Fibroblast of skin of left biceps (primary cell): ENCODE data around the gene DYRK4.
A peak's percentile ranks its signal among the peaks of the same experiment; 100 is the strongest.

Source experiments
- DNase-seq, 2 experiments: peaks; one replicate each; pipeline ENCODE4 v3.0.0-alpha.2; 2013; ENCODE audit warnings: low read depth in 2 of 2

DYRK4 gene

DNA sequence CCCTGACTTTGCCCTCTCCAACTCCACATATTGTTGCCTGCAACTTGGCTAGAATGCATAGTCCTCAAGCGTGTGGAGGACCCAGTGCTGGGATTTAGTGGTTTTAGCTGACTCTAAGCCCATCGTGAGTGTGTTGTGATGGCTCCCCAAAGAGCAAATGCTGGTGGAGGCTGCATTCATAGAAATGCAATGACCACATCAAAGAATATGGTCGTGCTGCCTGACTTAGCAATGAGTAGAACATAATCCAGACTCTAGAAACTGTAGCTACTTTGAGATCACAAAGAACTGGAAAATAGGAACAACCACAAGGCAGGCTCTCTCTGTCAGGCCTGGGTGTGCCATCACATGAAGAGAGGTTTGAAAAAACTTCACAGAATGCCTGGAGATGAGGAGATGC lies 1.3 kb downstream of the DYRK4 start:
- no peak for DNase-seq

DNA sequence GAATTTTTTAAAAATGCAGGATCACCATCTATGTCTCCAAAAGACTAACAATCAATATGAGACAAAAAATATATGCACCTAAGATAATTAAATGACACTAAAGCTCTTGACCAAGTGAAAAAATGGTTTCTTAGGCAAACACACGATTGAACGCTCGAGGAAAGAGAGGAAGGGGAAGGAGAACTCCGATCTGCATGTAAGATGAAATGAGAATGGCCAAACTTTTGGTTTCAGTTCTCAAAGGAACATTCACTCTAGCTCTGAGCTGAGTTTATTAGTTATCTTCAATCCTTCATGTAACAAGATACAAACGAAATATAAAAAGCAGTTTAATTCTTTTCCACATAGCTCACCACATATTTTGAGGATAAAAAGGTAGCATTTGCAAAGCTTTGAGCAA lies 2.8 kb downstream of the DYRK4 start:
- DNase-seq: no peak

DNA sequence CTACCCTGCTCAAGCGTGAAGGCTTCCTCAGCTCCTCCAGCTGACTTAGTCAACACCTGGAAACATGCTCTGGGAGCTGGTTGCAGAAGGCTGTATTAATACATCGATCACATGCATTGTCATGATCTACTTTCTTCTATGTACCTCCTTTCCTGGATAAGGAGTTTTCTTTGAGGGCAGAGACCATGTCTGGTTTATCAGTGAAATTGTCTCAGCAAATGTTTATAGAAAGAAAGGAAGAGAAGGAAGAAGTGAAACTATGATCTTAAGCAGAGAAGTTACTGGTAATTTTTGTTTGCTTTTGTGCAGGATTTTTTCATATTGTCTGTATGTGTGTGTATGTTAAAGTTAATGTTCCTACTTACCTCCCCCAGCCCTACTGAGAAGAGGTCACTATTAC lies 4.5 kb downstream of the DYRK4 start:
- no peak for DNase-seq

DNA sequence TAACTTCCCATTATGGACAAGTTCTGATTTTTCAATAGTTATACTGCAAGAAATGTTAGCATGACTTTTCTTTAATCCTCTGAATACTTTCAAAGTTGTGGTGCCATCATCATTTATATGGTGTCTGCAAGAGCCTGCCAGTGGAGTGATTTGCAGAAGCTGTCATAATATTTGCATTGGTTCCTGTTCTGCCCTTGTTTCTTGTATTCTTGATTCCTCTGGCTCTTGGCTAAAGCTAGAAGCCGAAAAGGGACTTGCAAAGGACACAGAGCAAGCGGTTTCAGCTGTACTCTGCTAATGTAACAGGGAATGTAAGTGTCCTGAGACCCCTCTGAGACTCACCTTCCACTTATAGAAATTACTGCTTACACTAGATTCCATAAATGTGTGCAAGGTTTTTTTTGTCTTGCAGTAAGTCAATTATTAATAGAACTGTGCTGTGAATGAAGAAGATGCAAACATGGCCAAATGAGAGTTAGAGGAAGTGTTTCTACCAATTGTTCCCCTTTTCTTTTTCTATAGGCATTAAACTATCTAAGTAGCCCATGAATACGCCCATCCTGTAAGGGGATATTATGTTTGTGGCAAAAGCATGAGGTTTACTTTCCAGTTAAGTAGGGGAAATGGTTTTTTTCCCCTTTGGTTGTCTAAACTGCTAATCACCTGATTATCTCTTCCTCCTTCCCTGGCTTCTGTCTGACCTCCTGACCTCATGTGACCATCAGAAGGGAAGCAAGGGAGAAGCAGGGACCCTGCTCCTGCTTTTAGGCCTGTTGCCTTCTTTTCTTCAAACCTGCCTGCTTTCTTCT lies 5.3 kb downstream of the DYRK4 start:
- DNase-seq: no peak

DNA sequence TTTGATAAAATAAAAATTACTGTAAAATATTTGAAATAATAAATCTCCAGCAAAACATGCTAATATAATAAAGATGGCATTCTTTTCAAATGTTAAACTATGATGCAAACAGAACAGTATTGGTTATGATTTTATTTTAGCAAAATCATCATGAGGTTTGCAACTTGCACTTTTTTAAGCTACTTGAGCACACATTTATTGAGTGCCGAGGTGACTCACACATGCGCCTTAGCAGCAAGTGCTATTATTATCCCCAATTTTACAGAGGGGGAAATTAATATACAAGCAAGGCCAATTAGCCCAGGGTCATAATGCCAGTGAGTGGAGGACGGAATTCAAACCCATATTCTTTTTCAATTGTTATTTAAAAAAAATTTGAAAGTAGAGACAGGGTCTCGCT lies 7.3 kb downstream of the DYRK4 start:
- DNase-seq: no peak

DNA sequence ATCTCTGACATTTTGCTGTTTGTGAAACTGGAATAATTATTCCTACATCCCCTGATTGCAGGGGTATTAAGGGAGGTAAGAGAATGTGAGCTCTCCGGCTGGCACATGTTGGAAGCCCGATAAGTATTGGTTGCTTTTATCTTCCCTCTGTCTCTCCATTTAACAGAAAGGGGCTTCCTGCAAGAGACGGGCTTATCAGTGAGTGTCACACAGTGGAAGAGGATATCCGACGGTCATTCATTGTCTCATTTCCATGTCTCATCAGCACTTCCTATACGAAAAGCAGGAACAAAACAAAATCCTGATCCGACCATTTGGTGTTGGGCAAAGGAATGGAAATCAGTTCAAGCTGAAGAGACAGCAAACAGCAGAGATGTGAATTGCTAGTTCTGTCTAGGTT lies 10.7 kb downstream of the DYRK4 start:
- no peak for DNase-seq

DNA sequence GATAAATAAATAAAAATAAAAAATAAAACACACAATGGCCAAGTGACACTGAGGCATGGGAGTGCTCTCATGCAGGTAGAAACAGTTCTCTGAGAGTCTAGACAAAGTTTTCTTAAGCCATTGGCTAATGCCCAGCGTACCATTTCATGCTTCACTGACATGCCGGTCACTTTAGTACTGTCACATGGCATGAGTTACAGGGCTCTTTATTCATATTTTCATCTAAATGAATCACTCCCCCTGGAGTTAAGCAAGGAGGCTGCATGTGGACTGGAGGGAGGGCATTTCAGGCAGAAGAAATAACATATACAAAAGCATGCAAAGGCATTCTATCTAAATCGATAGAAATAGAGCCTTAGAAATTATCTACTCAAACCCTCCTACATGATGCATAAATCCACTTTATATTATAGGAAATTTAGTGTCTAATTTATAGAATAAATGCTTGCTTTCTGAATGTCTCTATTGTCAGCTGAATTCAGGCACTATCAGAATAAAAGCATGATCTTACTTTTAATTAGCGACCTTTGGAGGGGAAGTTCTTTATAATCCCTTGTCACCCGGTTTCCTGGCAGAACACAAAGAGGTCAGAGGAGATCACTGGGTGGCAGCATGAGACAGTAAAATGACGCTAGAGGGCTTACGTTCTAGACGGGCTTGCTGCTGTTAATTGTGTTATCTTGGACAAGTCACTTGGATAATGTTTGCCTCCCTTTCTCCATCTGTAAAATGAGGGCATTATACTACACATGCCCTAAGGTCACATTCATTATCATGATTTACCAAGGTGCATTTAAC lies 17.5 kb downstream of the DYRK4 start:
- no peak for DNase-seq

DNA sequence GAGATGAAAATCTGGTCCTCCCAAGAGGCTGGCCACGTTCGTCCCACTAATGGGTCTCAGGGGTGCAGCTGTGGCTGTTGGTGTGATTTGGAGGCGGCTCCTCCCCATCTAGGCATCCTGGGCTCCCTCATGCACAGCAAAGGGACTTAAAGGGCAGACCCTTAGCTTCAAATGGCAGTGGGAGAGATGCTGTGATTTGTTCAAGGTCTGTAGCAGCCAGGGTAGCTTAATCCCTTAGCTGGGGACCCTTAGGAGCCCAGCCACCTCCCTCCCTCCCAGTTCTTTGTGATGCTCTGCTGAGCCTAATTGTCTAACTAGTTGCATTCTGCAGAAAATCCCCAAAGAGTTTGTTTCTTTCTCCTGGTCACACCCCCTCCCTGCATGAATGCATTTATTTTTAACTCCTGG lies 18.3 kb downstream of the DYRK4 start:
- DNase-seq: no peak

DNA sequence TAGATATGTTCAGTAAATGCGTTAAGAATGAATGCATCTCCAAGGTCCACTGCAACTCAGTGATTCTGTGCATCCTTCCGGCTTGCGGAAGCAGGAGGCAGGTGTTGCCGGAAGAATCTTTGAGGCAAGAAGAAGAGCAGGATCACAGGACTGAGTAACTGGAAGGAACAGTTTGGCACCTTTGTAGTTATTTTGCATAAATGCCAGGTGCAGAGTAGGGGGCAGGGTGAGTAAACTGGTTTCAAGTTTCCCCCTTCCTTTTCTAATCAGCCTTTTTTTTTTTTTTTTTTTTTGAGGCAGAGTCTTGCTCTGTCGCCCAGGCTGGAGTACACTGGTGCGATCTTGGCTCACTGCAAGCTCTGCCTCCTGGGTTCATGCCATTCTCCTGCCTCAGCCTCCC lies 22.3 kb downstream of the DYRK4 start:
- no peak for DNase-seq

DNA sequence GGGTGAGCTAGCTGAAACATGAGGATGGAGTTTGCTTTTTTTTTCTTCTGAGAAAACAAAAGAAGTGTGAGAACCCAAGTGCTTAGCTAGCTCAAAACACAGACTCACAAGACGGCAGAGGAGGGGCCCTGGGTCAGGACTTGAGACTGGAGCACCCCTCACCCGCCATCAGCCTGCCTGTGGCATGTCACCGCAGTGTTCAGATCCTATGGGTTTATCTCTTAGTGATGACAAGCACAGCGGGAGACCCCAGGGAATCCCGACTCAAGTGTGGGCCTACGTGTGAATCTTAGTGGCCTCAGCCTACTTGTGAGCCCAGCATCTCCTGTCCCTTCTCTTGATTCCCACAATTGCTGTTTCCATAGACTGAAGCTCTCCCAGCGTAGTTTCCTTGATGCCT lies 22.9 kb downstream of the DYRK4 start:
- no peak for DNase-seq

DNA sequence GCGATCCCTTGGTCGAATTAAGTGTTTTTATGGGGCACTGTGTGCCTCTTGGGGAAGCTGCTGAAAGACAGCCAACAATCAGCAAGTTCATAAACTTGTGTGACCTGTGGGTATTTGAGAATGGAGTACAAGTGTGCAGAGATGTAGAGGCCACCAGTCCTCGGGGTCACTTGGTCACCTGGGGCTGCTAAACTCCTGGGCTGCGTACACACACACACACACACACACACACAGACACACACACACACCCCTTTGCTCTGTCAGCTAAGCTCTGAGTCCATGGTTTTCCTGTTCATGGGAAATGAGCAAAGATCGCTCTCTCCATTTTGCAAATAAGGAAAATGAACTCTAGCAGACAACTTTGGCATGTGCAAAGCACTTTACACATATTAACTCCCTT lies 24.5 kb downstream of the DYRK4 start:
- no peak for DNase-seq

DNA sequence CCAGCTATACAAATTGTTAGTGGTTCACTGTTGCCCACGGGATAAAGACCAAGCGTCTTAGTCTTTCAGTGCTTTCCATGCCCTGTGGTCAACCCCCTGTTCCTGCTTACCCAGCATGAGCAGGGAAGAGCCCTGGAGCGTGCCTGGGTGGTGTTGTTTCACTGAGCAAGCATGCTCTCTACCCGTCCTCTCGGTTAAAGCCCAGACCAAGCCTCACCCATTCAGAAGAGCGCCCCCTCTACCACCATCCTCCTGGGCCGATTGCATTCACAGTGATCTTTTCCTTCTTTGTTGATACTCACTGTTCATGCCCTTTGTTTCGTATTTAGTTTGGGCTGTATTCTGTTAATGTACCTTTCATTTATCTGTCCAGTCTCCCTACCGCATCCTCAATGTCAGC lies 25.1 kb downstream of the DYRK4 start:
- DNase-seq: no peak

DNA sequence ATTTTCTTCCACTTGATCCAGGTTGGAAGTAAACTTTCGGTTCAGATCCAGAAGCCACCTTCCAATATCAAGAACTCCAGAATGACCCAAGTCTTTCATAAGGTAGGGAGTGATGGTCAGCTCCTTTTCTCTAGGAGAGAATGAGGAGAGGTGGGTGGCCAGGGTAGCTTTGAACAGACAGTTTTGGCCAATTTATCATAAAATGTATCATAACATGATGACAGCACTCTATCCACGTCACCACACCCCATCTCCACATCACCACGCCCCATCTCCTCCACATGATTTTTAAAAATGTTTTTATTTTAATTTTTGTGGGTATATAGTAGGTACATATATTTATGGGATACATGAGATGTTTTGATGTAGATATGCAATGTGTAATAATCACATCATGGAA lies 26.9 kb downstream of the DYRK4 start:
- no peak for DNase-seq

DNA sequence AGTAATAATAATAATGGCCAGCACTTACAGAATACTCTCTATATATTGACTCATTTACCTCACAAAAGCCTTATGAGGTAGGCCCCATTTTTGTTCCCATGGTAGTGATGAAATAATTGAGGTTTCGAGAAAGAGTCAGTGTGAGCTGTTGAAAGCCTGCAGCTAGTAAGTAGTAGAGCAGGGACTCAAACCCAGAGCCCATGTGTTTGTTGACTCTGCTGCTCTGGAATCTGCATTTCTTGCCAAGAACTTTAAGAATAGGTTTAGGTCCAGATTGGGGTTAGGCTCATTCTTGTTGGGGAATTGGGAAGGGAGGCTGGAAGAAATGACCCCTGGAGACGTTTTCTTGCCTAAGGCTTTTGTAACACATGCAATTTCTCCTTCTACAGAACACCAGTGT lies 27.9 kb downstream of the DYRK4 start:
- DNase-seq: no peak

DNA sequence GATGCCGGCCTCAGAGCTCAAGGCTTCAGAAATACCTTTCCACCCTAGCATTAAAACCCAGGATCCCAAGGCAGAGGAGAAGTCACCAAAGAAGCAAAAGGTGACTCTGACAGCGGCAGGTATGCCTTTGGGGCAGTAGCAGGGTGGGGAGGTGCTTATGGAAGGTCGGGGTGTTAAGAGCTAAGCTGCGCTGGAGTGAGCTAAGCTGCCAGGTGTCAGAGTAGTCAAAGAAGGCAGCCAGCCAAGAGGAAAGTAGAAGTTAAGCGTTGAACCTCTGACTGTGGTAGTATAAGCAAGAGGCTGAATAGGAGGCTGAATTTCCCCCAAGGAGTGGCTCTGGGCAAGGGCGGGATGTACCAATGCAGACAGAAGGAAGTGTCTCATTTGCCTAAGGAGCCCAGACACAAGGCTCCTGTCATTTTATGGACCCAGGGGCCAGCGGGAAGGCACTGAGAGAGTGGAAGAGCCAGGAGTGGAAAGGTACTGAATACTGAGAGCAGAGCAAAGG lies 29.2 kb downstream of the DYRK4 start:
- DNase-seq: no peak

DNA sequence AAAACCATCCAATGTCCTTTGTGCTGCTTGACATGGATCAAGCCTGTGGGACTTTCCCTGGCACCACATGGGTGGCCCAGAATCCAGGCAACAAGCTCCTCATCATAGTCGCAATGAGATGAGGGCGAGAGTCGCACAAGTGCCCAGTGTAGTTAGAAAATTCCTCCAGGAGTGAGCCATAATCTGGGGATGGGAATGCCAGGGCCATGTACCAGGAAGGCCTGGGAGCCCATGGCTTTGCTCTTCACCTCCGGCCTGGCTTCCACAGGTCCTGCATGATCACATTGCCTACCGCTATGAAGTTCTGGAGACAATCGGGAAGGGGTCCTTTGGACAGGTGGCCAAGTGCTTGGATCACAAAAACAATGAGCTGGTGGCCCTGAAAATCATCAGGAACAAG lies 33.9 kb downstream of the DYRK4 start:
- DNase-seq: no peak

DNA sequence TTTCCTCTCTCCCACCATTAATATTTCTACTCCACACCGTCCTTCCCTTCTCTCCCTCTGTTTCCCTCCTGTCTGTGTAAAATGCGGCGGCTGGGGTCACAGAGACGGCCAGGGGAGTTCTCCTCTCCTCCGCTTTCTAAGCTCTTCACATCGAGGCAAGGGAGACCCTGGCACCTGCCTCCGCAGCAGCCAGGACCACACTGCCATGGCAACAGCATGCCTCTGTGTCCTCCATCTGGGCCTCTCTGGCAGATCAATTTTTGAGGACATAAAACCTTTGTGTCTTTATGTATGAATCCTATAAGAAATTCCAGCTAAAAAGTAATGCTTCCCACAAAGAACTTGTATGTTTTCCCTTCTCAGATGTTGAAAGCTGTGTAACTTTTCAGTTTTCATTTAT lies 41.4 kb downstream of the DYRK4 start:
- DNase-seq: no peak

DNA sequence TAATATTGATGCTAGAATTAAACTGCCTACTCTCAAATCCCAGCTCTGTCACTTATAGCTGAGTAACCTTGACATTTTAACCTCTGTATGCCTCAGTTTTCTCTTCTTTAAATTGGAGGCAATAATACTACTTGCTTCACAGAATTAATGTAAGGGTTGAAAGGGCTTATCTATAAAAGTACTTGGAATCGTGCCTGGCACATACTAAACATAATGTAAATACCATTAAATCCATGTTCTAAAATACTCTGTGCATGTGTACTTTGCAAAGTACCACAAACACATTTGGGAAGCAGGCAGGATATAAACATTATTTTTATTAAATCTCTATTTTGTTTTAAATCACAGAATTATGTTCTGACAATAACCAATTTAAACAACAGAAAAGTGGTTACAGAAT lies 41.9 kb downstream of the DYRK4 start:
- DNase-seq: no peak

DNA sequence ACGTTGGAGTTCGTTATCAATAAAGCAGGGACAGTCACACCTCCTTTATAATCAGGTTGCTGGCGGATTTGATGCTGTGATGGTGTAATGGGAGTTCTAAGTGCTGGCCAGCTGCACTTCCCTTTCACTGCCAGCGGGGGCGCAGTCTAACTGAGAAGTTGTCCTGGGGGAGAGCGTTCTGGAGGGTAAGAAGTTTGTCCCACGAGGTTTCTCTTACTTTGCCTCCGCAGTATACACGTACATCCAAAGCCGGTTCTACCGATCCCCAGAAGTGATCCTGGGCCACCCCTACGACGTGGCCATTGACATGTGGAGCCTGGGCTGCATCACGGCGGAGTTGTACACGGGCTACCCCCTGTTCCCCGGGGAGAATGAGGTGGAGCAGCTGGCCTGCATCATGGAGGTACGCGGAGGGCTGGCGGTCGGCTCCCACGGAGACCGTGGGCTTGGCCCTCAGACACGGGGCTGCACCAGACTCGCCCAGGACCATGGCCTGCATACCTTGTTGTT lies 42.7 kb downstream of the DYRK4 start:
- peak; percentile 61 to 74 for DNase-seq

DNA sequence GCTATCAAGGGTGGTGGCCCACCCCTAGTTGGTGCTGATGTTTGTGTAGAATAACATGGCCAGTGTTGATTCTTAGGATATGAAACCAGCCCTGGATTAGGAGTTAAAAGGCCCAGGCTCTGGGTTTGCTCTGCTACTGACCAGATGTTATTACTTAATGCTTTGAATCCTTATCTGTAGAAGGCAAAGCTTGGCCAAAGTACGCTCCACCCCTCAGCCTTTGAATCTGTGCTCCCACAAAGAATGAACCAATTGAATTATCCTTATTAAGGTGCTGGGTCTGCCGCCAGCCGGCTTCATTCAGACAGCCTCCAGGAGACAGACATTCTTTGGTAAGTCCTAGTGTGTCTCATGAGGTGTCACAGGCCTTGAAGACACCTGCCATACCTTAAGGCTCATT lies 45.0 kb downstream of the DYRK4 start:
- no peak for DNase-seq

DNA sequence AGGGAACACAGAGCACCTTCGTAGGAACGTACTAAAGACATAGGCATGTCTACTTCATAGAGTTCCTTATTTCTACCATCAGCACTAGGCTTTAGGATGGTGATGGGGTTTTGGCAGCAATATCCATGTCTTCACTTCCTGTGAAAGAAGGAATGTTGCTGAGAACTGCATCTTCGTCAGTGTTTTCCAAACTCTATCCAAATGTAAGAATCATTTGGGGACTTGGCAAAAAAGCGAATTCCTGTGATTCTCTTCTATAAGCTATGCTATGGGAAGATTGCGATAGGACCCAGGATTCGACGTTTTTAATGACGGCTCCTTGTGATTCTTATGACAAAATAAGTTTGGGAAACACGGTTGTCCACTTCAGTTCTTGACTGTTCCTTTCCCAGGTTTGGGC lies 47.1 kb downstream of the DYRK4 start:
- DNase-seq: no peak

DNA sequence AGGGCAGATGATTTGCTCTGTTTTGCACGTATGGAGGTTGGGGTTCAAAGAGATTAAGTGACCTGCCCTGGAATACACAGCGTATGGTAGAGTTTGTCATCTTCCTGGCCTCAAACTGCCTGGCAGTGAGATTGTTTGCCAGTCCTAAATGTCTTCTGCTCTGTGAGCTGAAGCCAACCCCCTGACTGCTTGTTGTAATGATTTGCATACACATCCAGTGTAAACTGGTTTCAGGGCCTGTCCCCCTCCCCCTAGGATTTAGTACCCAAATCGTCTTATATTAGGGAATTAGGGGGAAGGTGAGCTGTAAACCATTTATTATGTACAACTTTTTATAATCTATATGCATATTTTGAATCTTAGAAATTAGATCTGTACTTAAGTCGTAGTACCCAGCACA lies 48.5 kb downstream of the DYRK4 start:
- no peak for DNase-seq

DNA sequence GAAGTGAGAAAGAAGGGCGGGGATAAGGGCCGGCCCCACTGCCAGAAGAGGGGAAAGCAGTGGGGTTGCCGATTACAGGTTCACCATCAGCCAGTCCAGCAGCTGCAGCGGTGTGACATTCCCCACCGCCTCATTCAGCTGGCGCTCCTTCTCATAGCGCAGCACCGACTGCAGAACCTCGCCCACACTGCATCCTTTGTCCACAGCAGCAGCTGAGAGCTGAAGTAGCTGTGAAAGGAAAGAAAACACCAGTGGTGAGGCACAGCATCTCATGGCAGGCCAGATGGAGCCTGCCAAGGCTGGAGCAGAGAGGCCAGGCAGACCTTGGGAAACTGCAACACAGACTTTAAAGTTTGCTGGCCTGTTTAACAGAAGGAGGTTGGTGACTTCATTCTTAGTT lies 53.7 kb downstream of the DYRK4 start:
- no peak for DNase-seq
